Calu3 (cell line): ENCODE data around the gene MAP2. TPM values are rescaled to one million over a fixed set of nuclear protein-coding genes. Genes with fewer than 3 reads are reported as not detected.

Experiments used
- BruUV-seq: library from RNA; stranded (reverse); fragments of 400-500 nt; replicated peaks from 2 replicates; lab custom pipeline; 2021; lab: Mats Ljungman, UMichigan
- CTCF ChIA-PET: fragments of 300-600 bp; sonication (Branson Sonifier 250); formaldehyde crosslinking; loops from one replicate; lab custom pipeline; 2022; ENCODE audit warnings: antibody characterized with exemption; lab: Charles Lee
- DNase-seq: peaks from one replicate; pipeline ENCODE4 v3.0.0; 2022
- H3K27ac Mint-ChIP-seq: one replicate; pipeline ENCODE4 v1.8.0; 2022; ENCODE audit warnings: mixed read lengths; ENCODE audit not compliant: unreplicated experiment
- H3K27me3 Mint-ChIP-seq: one replicate; pipeline ENCODE4 v1.8.0; 2022; ENCODE audit warnings: mixed read lengths; ENCODE audit not compliant: unreplicated experiment
- H3K36me3 Mint-ChIP-seq: one replicate; pipeline ENCODE4 v1.8.0; 2022; ENCODE audit warnings: mild to moderate bottlenecking, moderate library complexity, mixed read lengths; ENCODE audit not compliant: insufficient read depth, unreplicated experiment
- H3K4me1 Mint-ChIP-seq: one replicate; pipeline ENCODE4 v1.8.0; 2022; ENCODE audit warnings: mild to moderate bottlenecking, low read depth, mixed read lengths; ENCODE audit not compliant: unreplicated experiment
- H3K4me3 Mint-ChIP-seq: one replicate; pipeline ENCODE4 v1.8.0; 2022; ENCODE audit warnings: mild to moderate bottlenecking, low read depth, moderate library complexity, mixed read lengths; ENCODE audit not compliant: unreplicated experiment
- H3K9me3 Mint-ChIP-seq: one replicate; pipeline ENCODE4 v1.8.0; 2022; ENCODE audit warnings: low read depth, mixed read lengths; ENCODE audit not compliant: unreplicated experiment
- CTCF ChIP-seq: fragments of 200-600 bp; IDR thresholded peaks from one replicate; pipeline ENCODE4 v1.8.0; 2022; ENCODE audit warnings: antibody characterized with exemption; ENCODE audit not compliant: unreplicated experiment
- intact Hi-C: fragments of 100-400 bp; cut with micrococcal nuclease; formaldehyde crosslinking; loops from one replicate; pipeline ENCODE4 v1.10.0; 2022; ENCODE audit not compliant: unreplicated experiment
- total RNA-seq: library from RNA; stranded (reverse); gene quantifications from 2 replicates; pipeline ENCODE4 v1.2.3, GENCODE V29; 2022

MAP2 gene
- total RNA-seq, 1 experiment from 2014 or later, result 11.2 TPM

- Mint-ChIP-seq H3K9me3 (no peaks in the 10 kb centered on the region), H3K36me3 (no peaks in the 10 kb centered on the region), H3K27me3 (no peaks in the 10 kb centered on the region), H3K27ac (no peak overlapping the region), H3K4me3 (no peak overlapping the region), H3K4me1 (no peaks in the 10 kb centered on the region)
- CTCF ChIA-PET, result no interaction called here
- intact Hi-C loops, result no loop called here
- BruUV-seq, result no TSS peak
- no peak for TF ChIP-seq CTCF
- DNase-seq, result no peak
Measured at GRCh38 chr2:209702775-209703174, 278.9 kb downstream of the MAP2 start.

DNA sequence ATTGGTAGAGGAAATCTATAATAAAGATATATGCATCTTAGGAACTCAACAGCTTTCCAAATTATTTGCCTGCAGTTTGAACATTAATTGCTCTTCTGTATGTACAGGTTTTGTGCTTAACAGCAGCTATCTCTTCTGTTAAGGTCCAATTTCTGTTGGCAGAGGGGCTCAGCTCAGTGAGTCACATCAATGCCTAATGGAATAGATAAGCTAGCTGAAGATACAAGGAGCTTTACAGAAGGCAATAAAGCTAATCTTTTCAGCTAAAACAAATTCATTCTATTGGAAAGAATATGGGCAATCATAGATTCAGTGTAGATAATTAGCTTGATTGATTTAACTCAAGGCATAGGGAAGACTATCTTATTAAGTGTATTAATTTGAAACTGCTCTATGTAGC lies 289.4 kb downstream of the MAP2 start:
- intact Hi-C loops, result no loop called here
- no peak for DNase-seq
- H3K27me3 Mint-ChIP-seq, result no peaks in the 10 kb centered on the region
- no peaks in the 10 kb centered on the region for H3K4me1 Mint-ChIP-seq
- no peaks in the 10 kb centered on the region for H3K9me3 Mint-ChIP-seq
- H3K4me3 Mint-ChIP-seq, result no peak overlapping the region
- BruUV-seq, result no TSS peak
- CTCF ChIA-PET, result no interaction called here
- no peak for TF ChIP-seq CTCF
- H3K27ac Mint-ChIP-seq, result no peak overlapping the region
- no peaks in the 10 kb centered on the region for H3K36me3 Mint-ChIP-seq

DNA sequence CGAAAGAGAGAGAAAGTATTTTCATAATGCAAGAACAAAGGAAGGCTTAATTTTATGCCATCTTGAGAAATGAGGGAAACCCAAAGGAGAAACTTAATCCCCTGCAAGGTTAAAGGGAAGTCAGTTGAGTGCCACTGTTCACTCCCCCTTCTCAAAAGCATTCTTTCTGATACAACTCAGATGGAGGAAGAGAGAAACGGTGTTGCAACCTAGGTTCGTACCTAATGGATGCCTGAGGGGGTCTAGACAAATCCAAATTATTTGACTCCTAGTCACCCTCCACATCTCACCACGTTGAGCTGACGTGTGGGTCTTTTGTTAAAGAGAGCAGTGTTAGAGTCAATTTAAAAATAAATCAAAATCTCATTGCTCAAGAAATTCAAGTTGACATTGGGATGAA lies 295.2 kb downstream of the MAP2 start:
- H3K4me1 Mint-ChIP-seq, result no peaks in the 10 kb centered on the region
- no peaks in the 10 kb centered on the region for H3K36me3 Mint-ChIP-seq
- H3K27ac Mint-ChIP-seq, result no peak overlapping the region
- H3K27me3 Mint-ChIP-seq, result no peaks in the 10 kb centered on the region
- TF ChIP-seq CTCF, result no peak
- no peaks in the 10 kb centered on the region for H3K9me3 Mint-ChIP-seq
- CTCF ChIA-PET, result no interaction called here
- BruUV-seq, result no TSS peak
- DNase-seq, result no peak
- intact Hi-C loops, result loop anchor here (5.0 kb wide), 1 partner anchor 243 kb away; no protein-coding TSS in a partner anchor
- H3K4me3 Mint-ChIP-seq, result no peak overlapping the region

- TF ChIP-seq CTCF, result no peak
- CTCF ChIA-PET, result no interaction called here
- no peaks in the 10 kb centered on the region for H3K9me3 Mint-ChIP-seq
- intact Hi-C loops, result no loop called here
- no peak overlapping the region for H3K27ac Mint-ChIP-seq
- H3K4me1 Mint-ChIP-seq, result no peaks in the 10 kb centered on the region
- DNase-seq, result no peak
- BruUV-seq, result no TSS peak
- no peak overlapping the region for H3K4me3 Mint-ChIP-seq
- H3K27me3 Mint-ChIP-seq, result no peaks in the 10 kb centered on the region
- H3K36me3 Mint-ChIP-seq, result no peaks in the 10 kb centered on the region
Measured at GRCh38 chr2:209721497-209721896, 297.6 kb downstream of the MAP2 start.

- intact Hi-C loops, result no loop called here
- CTCF ChIA-PET, result no interaction called here
- Mint-ChIP-seq H3K27me3 (no peaks in the 10 kb centered on the region), H3K27ac (no peak overlapping the region), H3K4me3 (no peak overlapping the region), H3K9me3 (no peaks in the 10 kb centered on the region), H3K4me1 (no peaks in the 10 kb centered on the region), H3K36me3 (no peaks in the 10 kb centered on the region)
- no TSS peak for BruUV-seq
- DNase-seq, result no peak
- TF ChIP-seq CTCF, result no peak
Measured at GRCh38 chr2:209726311-209726710, 302.5 kb downstream of the MAP2 start.
